ENCODE measurements around the gene ADH6.

DNA sequence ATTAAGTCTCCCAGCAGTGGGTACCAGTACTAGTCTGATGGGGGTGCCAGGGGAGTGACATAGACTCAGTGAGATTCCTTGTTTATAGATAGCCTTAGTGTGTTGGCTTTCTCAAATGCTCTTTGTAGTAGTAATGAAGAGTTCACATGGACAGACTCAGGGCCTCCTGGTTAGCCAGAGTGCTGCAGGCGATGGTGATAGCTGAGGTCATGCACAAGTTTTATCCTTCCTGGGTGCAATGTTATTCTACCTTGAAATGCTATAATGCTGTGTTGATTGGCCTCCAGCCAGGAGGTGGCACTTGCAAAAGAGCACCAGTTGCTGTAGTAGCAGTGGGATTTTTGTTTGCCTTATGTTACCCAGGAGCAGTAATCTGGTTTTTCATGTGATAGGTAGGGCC lies 39.4 kb downstream of the ADH6 start:
- TF ChIP-seq, protein P1, sequence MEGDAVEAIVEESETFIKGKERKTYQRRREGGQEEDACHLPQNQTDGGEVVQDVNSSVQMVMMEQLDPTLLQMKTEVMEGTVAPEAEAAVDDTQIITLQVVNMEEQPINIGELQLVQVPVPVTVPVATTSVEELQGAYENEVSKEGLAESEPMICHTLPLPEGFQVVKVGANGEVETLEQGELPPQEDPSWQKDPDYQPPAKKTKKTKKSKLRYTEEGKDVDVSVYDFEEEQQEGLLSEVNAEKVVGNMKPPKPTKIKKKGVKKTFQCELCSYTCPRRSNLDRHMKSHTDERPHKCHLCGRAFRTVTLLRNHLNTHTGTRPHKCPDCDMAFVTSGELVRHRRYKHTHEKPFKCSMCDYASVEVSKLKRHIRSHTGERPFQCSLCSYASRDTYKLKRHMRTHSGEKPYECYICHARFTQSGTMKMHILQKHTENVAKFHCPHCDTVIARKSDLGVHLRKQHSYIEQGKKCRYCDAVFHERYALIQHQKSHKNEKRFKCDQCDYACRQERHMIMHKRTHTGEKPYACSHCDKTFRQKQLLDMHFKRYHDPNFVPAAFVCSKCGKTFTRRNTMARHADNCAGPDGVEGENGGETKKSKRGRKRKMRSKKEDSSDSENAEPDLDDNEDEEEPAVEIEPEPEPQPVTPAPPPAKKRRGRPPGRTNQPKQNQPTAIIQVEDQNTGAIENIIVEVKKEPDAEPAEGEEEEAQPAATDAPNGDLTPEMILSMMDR (IDR thresholded peaks at IDR 0.05; ENCODE audit: low read depth, low read length, missing input control) = no peak
- TF ChIP-seq TAF1 (conservative IDR thresholded peaks at IDR 0.05) = no peak
- TF ChIP-seq, protein P2, sequence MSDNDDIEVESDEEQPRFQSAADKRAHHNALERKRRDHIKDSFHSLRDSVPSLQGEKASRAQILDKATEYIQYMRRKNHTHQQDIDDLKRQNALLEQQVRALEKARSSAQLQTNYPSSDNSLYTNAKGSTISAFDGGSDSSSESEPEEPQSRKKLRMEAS (IDR thresholded peaks at IDR 0.05) = no peak
- no peak for TF ChIP-seq EGR1 (IDR thresholded peaks at IDR 0.05; ENCODE audit: low read depth in 2 of 2)
- no peak for TF ChIP-seq YY1 (IDR thresholded peaks at IDR 0.05)
- TF ChIP-seq JUND (IDR thresholded peaks at IDR 0.05) = no peak
- no peak for TF ChIP-seq NR2F2 (IDR thresholded peaks at IDR 0.05)
- TF ChIP-seq RAD21 (IDR thresholded peaks at IDR 0.05) = peak in 1 of 2 donors; percentile 5
- TF ChIP-seq, protein P3, sequence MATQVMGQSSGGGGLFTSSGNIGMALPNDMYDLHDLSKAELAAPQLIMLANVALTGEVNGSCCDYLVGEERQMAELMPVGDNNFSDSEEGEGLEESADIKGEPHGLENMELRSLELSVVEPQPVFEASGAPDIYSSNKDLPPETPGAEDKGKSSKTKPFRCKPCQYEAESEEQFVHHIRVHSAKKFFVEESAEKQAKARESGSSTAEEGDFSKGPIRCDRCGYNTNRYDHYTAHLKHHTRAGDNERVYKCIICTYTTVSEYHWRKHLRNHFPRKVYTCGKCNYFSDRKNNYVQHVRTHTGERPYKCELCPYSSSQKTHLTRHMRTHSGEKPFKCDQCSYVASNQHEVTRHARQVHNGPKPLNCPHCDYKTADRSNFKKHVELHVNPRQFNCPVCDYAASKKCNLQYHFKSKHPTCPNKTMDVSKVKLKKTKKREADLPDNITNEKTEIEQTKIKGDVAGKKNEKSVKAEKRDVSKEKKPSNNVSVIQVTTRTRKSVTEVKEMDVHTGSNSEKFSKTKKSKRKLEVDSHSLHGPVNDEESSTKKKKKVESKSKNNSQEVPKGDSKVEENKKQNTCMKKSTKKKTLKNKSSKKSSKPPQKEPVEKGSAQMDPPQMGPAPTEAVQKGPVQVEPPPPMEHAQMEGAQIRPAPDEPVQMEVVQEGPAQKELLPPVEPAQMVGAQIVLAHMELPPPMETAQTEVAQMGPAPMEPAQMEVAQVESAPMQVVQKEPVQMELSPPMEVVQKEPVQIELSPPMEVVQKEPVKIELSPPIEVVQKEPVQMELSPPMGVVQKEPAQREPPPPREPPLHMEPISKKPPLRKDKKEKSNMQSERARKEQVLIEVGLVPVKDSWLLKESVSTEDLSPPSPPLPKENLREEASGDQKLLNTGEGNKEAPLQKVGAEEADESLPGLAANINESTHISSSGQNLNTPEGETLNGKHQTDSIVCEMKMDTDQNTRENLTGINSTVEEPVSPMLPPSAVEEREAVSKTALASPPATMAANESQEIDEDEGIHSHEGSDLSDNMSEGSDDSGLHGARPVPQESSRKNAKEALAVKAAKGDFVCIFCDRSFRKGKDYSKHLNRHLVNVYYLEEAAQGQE (IDR thresholded peaks at IDR 0.05) = no peak
- TF ChIP-seq, protein P4, sequence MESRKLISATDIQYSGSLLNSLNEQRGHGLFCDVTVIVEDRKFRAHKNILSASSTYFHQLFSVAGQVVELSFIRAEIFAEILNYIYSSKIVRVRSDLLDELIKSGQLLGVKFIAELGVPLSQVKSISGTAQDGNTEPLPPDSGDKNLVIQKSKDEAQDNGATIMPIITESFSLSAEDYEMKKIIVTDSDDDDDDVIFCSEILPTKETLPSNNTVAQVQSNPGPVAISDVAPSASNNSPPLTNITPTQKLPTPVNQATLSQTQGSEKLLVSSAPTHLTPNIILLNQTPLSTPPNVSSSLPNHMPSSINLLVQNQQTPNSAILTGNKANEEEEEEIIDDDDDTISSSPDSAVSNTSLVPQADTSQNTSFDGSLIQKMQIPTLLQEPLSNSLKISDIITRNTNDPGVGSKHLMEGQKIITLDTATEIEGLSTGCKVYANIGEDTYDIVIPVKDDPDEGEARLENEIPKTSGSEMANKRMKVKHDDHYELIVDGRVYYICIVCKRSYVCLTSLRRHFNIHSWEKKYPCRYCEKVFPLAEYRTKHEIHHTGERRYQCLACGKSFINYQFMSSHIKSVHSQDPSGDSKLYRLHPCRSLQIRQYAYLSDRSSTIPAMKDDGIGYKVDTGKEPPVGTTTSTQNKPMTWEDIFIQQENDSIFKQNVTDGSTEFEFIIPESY (IDR thresholded peaks at IDR 0.05) = no peak
- no peak for TF ChIP-seq SP1 (IDR thresholded peaks at IDR 0.05)
- no peak for TF ChIP-seq HNF4A (conservative IDR thresholded peaks at IDR 0.05)
- no peak for TF ChIP-seq GABPA (IDR thresholded peaks at IDR 0.05 in 1 of 2, conservative IDR thresholded peaks at IDR 0.05 in 1 of 2)
- TF ChIP-seq, protein P5, sequence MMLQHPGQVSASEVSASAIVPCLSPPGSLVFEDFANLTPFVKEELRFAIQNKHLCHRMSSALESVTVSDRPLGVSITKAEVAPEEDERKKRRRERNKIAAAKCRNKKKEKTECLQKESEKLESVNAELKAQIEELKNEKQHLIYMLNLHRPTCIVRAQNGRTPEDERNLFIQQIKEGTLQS (IDR thresholded peaks at IDR 0.05) = no peak
